Measurements from ENCODE around the gene COBL.

Gene COBL

DNA sequence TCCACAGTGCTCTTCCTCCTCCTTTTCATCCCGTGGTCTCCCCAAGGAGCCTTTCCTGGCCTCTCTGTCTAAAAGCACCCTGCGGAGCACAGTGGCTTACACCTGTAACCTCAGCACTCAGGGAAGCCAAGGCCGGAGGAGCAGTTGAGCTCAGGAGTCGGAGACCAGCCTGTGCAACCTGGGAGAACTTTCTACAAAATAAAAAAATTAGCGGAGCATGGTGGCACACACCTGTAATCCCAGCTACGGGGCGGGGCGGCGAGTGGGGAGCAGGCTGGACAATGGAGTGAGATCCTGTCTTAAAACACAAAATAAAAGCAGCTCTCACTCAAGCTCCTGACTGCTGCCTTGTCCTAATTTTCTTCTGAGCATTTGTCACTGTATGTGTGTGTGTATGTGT, 1.4 kb upstream of the COBL start:
- Mint-ChIP-seq H3K27me3 (peaks cover 57% of the 10 kb centered on the region), H3K36me3 (no peaks in the 10 kb centered on the region), H3K4me1 (peaks cover 8% of the 10 kb centered on the region), H3K4me3 (no peak overlapping the region), H3K27ac (no peak overlapping the region), H3K9me3 (no peaks in the 10 kb centered on the region)
- DNase-seq: no peak
- CTCF ChIA-PET: no interaction called here

DNA sequence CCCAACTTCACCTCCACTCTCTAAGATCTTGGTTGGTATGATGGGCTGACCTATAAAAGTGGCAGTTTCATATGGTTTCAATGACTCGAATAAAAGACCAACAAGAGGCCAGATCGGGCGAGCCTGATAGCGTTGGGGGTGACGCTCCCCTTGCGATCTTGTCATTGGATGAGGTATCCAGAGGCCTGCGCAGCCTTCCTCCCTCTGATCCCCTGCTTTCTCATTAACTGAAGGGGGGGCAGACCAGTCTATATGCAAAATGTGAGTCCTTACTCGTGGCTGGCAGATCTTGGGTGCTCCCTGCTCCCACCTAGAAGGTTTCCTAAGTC, 937 bp upstream of the COBL start:
- H3K36me3 Mint-ChIP-seq: no peaks in the 10 kb centered on the region
- H3K4me3 Mint-ChIP-seq: peak overlapping the region; percentile 23
- peaks cover 8% of the 10 kb centered on the region for H3K4me1 Mint-ChIP-seq
- DNase-seq: no peak
- H3K9me3 Mint-ChIP-seq: no peaks in the 10 kb centered on the region
- no peak overlapping the region for H3K27ac Mint-ChIP-seq
- CTCF ChIA-PET: no interaction called here
- H3K27me3 Mint-ChIP-seq: peaks cover 57% of the 10 kb centered on the region

- no peak overlapping the region for H3K27ac Mint-ChIP-seq
- H3K36me3 Mint-ChIP-seq: no peaks in the 10 kb centered on the region
- peaks cover 57% of the 10 kb centered on the region for H3K27me3 Mint-ChIP-seq
- peaks cover 8% of the 10 kb centered on the region for H3K4me1 Mint-ChIP-seq
- no peak for DNase-seq
- no peak overlapping the region for H3K4me3 Mint-ChIP-seq
- no peaks in the 10 kb centered on the region for H3K9me3 Mint-ChIP-seq
- CTCF ChIA-PET: no interaction called here
These were observed 345 bp downstream of the COBL start for GRCh38 chr7:51316262-51316665.

- no peak overlapping the region for H3K27ac Mint-ChIP-seq
- DNase-seq: no peak
- no peak overlapping the region for H3K4me3 Mint-ChIP-seq
- H3K27me3 Mint-ChIP-seq: peaks cover 54% of the 10 kb centered on the region
- CTCF ChIA-PET: no interaction called here
- no peaks in the 10 kb centered on the region for H3K9me3 Mint-ChIP-seq
- no peaks in the 10 kb centered on the region for H3K36me3 Mint-ChIP-seq
- peaks cover 8% of the 10 kb centered on the region for H3K4me1 Mint-ChIP-seq
These were observed 982 bp downstream of the COBL start for GRCh38 chr7:51315393-51316261.

GRCh38 chr7:51314726-51315125, 1.9 kb downstream of the COBL start:
- no peak overlapping the region for H3K27ac Mint-ChIP-seq
- no peak overlapping the region for H3K4me3 Mint-ChIP-seq
- CTCF ChIA-PET: no interaction called here
- no peaks in the 10 kb centered on the region for H3K36me3 Mint-ChIP-seq
- H3K27me3 Mint-ChIP-seq: peaks cover 56% of the 10 kb centered on the region
- H3K4me1 Mint-ChIP-seq: peaks cover 8% of the 10 kb centered on the region
- no peak for DNase-seq
- no peaks in the 10 kb centered on the region for H3K9me3 Mint-ChIP-seq

GRCh38 chr7:51313738-51314425, 2.7 kb downstream of the COBL start:
- Mint-ChIP-seq H3K9me3 (no peaks in the 10 kb centered on the region), H3K27me3 (peaks cover 48% of the 10 kb centered on the region), H3K4me3 (no peak overlapping the region), H3K4me1 (peaks cover 8% of the 10 kb centered on the region), H3K27ac (no peak overlapping the region), H3K36me3 (no peaks in the 10 kb centered on the region)
- no peak for DNase-seq
- CTCF ChIA-PET: no interaction called here

GRCh38 chr7:51312951-51313737, 3.5 kb downstream of the COBL start:
- H3K4me3 Mint-ChIP-seq: no peak overlapping the region
- CTCF ChIA-PET: no interaction called here

DNA sequence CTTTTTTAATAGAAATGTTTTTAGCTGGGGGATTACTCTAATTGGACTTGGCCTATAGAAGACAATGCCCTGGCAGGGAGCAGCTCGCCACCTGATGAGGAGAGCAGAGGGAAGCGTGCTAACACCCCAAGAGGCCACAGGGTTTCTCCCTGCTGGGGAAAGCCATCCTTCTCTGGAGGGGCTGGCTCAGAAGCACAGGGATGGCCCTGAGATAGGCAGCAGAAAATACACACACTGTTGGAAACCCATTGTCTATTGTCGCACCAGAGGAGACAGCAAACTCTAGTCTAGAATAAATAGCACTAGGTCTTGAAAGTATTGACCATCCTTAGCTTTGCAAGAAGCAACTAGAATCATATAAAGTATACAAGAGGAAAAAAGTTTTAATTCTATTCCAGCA, 5.4 kb downstream of the COBL start:
- Mint-ChIP-seq H3K36me3 (no peaks in the 10 kb centered on the region), H3K27ac (no peak overlapping the region), H3K4me1 (peaks cover 4% of the 10 kb centered on the region), H3K9me3 (no peaks in the 10 kb centered on the region), H3K4me3 (no peak overlapping the region), H3K27me3 (peaks cover 22% of the 10 kb centered on the region)
- CTCF ChIA-PET: no interaction called here
- no peak for DNase-seq

More at GRCh38 chr7:51312951-51313737, 3.5 kb downstream of the COBL start:
- H3K27ac Mint-ChIP-seq: no peak overlapping the region
- peaks cover 42% of the 10 kb centered on the region for H3K27me3 Mint-ChIP-seq
- DNase-seq: no peak
- no peaks in the 10 kb centered on the region for H3K9me3 Mint-ChIP-seq
- H3K36me3 Mint-ChIP-seq: no peaks in the 10 kb centered on the region
- H3K4me1 Mint-ChIP-seq: peaks cover 8% of the 10 kb centered on the region

DNA sequence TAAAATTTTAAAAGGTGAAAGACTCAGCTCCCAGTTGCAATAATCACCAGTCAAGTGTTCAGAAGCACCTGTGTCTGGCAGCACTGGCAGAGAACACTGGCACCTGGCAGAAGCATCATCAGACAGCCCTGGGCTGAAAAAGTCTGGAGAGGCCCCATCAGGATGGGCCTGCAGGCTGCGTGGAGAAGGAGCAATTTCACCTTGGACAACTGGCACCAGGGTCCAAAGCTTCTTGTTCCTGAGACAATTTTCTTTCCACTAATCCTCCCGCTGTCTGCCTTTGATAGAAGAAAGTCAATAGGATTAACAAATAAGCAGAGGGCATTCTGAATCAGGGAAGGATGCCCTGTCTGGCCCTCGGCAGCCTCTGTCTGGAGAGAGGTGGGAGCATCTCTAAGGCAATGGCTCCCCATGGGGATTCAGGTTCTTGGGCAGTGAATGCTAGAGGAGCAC, 6.5 kb downstream of the COBL start:
- CTCF ChIA-PET: no interaction called here
- DNase-seq: no peak
- H3K9me3 Mint-ChIP-seq: no peaks in the 10 kb centered on the region
- no peak overlapping the region for H3K4me3 Mint-ChIP-seq
- H3K36me3 Mint-ChIP-seq: no peaks in the 10 kb centered on the region
- H3K27ac Mint-ChIP-seq: no peak overlapping the region
- H3K4me1 Mint-ChIP-seq: no peaks in the 10 kb centered on the region
- peaks cover 12% of the 10 kb centered on the region for H3K27me3 Mint-ChIP-seq

- H3K27me3 Mint-ChIP-seq: peaks cover 7% of the 10 kb centered on the region
- H3K9me3 Mint-ChIP-seq: no peaks in the 10 kb centered on the region
- no peak overlapping the region for H3K27ac Mint-ChIP-seq
- CTCF ChIA-PET: no interaction called here
- no peak overlapping the region for H3K4me3 Mint-ChIP-seq
- no peaks in the 10 kb centered on the region for H3K36me3 Mint-ChIP-seq
- DNase-seq: no peak
- no peaks in the 10 kb centered on the region for H3K4me1 Mint-ChIP-seq
These were observed 7.1 kb downstream of the COBL start for GRCh38 chr7:51309361-51310130.

DNA sequence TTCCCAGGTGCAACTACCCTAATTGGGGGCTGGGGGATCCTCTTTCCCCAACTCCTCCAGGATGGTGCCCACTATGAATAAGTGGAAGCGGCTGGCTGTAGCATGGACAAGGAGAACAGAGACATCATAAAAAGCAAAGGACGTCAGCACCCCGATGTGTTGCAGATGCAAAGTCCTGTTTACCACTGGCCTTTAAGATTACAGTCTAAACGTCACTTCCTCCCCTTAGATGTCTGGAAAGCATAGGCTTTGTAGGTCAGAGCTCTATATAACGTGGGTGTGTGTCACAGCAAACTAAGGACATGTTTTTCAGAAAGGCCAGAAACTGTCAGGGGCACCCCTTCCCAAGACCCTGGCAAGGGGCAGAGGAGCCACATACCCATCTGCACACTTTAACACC, 7.9 kb downstream of the COBL start:
- no peak for DNase-seq
- H3K27me3 Mint-ChIP-seq: peaks cover 6% of the 10 kb centered on the region
- H3K36me3 Mint-ChIP-seq: no peaks in the 10 kb centered on the region
- no peaks in the 10 kb centered on the region for H3K9me3 Mint-ChIP-seq
- no peak overlapping the region for H3K27ac Mint-ChIP-seq
- CTCF ChIA-PET: no interaction called here
- H3K4me3 Mint-ChIP-seq: no peak overlapping the region
- H3K4me1 Mint-ChIP-seq: no peaks in the 10 kb centered on the region

DNA sequence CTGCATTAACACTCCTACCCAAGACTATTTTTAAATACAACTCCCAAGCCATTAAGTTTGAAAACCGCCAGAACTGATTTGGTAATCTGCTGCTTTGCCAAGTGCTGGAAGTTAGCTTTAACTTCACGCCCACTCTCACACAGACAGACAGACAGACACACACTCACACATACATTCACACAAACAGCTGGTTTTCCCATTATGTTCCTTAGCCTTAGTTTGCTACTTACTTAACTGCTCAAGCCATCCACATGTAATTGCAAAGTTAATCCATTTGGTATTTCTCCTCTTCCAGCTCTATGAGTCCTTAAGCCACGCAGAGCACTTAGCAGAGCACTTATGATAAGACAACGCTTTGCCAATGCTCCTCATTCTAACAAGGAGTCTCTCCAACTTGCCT, 8.3 kb downstream of the COBL start:
- CTCF ChIA-PET: no interaction called here
- Mint-ChIP-seq H3K36me3 (no peaks in the 10 kb centered on the region), H3K9me3 (no peaks in the 10 kb centered on the region), H3K4me3 (no peak overlapping the region), H3K27ac (no peak overlapping the region), H3K4me1 (no peaks in the 10 kb centered on the region), H3K27me3 (peaks cover 6% of the 10 kb centered on the region)
- DNase-seq: no peak

GRCh38 chr7:51307651-51308210, 8.9 kb downstream of the COBL start:
- no peak for DNase-seq
- H3K27ac Mint-ChIP-seq: no peak overlapping the region
- peaks cover 6% of the 10 kb centered on the region for H3K27me3 Mint-ChIP-seq
- H3K9me3 Mint-ChIP-seq: no peaks in the 10 kb centered on the region
- no peaks in the 10 kb centered on the region for H3K36me3 Mint-ChIP-seq
- CTCF ChIA-PET: no interaction called here
- no peaks in the 10 kb centered on the region for H3K4me1 Mint-ChIP-seq
- H3K4me3 Mint-ChIP-seq: no peak overlapping the region

DNA sequence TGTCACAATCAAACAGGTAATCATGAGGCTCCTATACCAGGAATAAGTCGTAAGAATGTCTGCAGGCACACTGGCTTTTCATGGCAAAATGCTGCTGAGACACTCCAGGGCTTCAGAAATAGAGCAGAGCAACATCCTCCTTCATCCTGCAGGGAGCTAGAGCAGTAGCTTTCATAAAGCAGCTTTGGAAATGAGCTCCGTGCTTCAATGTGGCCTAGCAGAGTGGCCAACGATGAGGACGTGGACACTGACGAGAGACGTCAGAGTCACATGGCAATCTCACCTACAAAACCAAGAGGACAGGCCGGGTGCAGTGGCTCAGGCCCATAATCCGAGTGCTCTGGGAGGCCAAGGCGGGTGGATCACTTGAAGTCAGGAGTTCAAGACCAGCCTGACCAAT, 9.8 kb downstream of the COBL start:
- no peak overlapping the region for H3K27ac Mint-ChIP-seq
- H3K9me3 Mint-ChIP-seq: no peaks in the 10 kb centered on the region
- H3K27me3 Mint-ChIP-seq: peaks cover 6% of the 10 kb centered on the region
- no peaks in the 10 kb centered on the region for H3K36me3 Mint-ChIP-seq
- no peaks in the 10 kb centered on the region for H3K4me1 Mint-ChIP-seq
- CTCF ChIA-PET: no interaction called here
- no peak overlapping the region for H3K4me3 Mint-ChIP-seq
- no peak for DNase-seq

Data from activated naive CD4-positive, alpha-beta T cell treated with anti-CD3 and anti-CD28 coated beads, Interleukin-2, amount 10 ng/mL, durations not matched to agents 7 days and 5 days (primary cell).